ENCODE data around the gene SHOX.

DNA sequence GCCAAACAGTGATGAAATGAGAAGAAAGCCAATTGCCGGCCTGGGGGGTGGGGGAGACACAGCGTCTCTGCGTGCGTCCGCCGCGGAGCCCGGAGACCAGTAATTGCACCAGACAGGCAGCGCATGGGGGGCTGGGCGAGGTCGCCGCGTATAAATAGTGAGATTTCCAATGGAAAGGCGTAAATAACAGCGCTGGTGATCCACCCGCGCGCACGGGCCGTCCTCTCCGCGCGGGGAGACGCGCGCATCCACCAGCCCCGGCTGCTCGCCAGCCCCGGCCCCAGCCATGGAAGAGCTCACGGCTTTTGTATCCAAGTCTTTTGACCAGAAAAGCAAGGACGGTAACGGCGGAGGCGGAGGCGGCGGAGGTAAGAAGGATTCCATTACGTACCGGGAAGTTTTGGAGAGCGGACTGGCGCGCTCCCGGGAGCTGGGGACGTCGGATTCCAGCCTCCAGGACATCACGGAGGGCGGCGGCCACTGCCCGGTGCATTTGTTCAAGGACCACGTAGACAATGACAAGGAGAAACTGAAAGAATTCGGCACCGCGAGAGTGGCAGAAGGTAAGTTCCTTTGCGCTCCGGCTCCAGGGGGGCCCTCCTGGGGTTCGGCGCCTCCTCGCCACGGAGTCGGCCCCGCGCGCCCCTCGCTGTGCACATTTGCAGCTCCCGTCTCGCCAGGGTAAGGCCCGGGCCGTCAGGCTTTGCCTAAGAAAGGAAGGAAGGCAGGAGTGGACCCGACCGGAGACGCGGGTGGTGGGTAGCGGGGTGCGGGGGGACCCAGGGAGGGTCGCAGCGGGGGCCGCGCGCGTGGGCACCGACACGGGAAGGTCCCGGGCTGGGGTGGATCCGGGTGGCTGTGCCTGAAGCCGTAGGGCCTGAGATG lies at the start of gene SHOX:
- TF ChIP-seq, protein P1, sequence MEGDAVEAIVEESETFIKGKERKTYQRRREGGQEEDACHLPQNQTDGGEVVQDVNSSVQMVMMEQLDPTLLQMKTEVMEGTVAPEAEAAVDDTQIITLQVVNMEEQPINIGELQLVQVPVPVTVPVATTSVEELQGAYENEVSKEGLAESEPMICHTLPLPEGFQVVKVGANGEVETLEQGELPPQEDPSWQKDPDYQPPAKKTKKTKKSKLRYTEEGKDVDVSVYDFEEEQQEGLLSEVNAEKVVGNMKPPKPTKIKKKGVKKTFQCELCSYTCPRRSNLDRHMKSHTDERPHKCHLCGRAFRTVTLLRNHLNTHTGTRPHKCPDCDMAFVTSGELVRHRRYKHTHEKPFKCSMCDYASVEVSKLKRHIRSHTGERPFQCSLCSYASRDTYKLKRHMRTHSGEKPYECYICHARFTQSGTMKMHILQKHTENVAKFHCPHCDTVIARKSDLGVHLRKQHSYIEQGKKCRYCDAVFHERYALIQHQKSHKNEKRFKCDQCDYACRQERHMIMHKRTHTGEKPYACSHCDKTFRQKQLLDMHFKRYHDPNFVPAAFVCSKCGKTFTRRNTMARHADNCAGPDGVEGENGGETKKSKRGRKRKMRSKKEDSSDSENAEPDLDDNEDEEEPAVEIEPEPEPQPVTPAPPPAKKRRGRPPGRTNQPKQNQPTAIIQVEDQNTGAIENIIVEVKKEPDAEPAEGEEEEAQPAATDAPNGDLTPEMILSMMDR (optimal IDR thresholded peaks at IDR 0.05 in 1 of 3, IDR thresholded peaks at IDR 0.05 in 1 of 3, conservative IDR thresholded peaks at IDR 0.05 in 1 of 3; ENCODE audit: extremely low read depth in 1 of 3, insufficient read depth in 2 of 3, low read length in 3 of 3), result no peak
- no peak for TF ChIP-seq EZH2 (IDR thresholded peaks at IDR 0.05; ENCODE audit: low read length)

All from keratinocyte (primary cell).